ENCODE results near the gene PIH1D1.

PIH1D1 gene

GRCh38 chr19:49437231-49437630 lies 14.4 kb downstream of the PIH1D1 start:
- DNase-seq (ENCODE audit: insufficient read length, low spot score) = no peak
- FAIRE-seq = no peak

GRCh38 chr19:49436381-49437017 lies 15.1 kb downstream of the PIH1D1 start:
- FAIRE-seq (no peak), DNase-seq (ENCODE audit: insufficient read length, low spot score) (no peak)

GRCh38 chr19:49435670-49436069 lies 15.9 kb downstream of the PIH1D1 start:
- FAIRE-seq (no peak), DNase-seq (ENCODE audit: insufficient read length, low spot score) (no peak)

GRCh38 chr19:49434907-49435583 lies 16.6 kb downstream of the PIH1D1 start:
- DNase-seq (ENCODE audit: insufficient read length, low spot score) (no peak), FAIRE-seq (no peak)

- no peak for FAIRE-seq
- no peak for DNase-seq (ENCODE audit: insufficient read length, low spot score)
Measured at GRCh38 chr19:49433240-49433901, 18.2 kb downstream of the PIH1D1 start.

- FAIRE-seq (no peak), DNase-seq (ENCODE audit: insufficient read length, low spot score) (no peak)
Measured at GRCh38 chr19:49432141-49433073, 19.2 kb downstream of the PIH1D1 start.

- no peak for FAIRE-seq
Measured at GRCh38 chr19:49431330-49431749, 20.3 kb downstream of the PIH1D1 start.

GRCh38 chr19:49430678-49431329 lies 20.8 kb downstream of the PIH1D1 start:
- no peak for FAIRE-seq
- DNase-seq (ENCODE audit: insufficient read length, low spot score) = no peak

More at GRCh38 chr19:49431330-49431749, 20.3 kb downstream of the PIH1D1 start:
- DNase-seq (ENCODE audit: insufficient read length, low spot score) = no peak

- DNase-seq (ENCODE audit: insufficient read length, low spot score) (no peak), FAIRE-seq (no peak)
Measured at GRCh38 chr19:49430172-49430677, 21.4 kb downstream of the PIH1D1 start.

- FAIRE-seq (no peak), DNase-seq (ENCODE audit: insufficient read length, low spot score) (no peak)
Measured at GRCh38 chr19:49428547-49429451, 22.8 kb downstream of the PIH1D1 start.

GRCh38 chr19:49427855-49428546 lies 23.6 kb downstream of the PIH1D1 start:
- DNase-seq (ENCODE audit: insufficient read length, low spot score) (no peak), FAIRE-seq (no peak)

GRCh38 chr19:49427339-49427738 lies 24.3 kb downstream of the PIH1D1 start:
- FAIRE-seq = no peak
- DNase-seq (ENCODE audit: insufficient read length, low spot score) = no peak

- no peak for DNase-seq (ENCODE audit: insufficient read length, low spot score)
- no peak for FAIRE-seq
Measured at GRCh38 chr19:49425922-49426592, 25.6 kb downstream of the PIH1D1 start.

GRCh38 chr19:49425178-49425577 lies 26.4 kb downstream of the PIH1D1 start, which contains the start of gene GFY:
Gene GFY, plus strand, starts transcription at chr19:49425388. Its CDS starts 1,043 bp downstream, at chr19:49426431.
- FAIRE-seq (no peak), DNase-seq (ENCODE audit: insufficient read length, low spot score) (no peak)

- DNase-seq (ENCODE audit: insufficient read length, low spot score) (no peak), FAIRE-seq (peak; percentile 16)
Measured at GRCh38 chr19:49423985-49424303, 27.7 kb downstream of the PIH1D1 start.

GRCh38 chr19:49423071-49423984 lies 28.3 kb downstream of the PIH1D1 start, which contains the start of gene PTH2:
Gene PTH2, minus strand, starts transcription at chr19:49423441. Its CDS starts 102 bp downstream, at chr19:49423339.
- FAIRE-seq (no peak), DNase-seq (ENCODE audit: insufficient read length, low spot score) (no peak)

All from HTR-8/SVneo (cell line).